ENCODE measurements around the gene CACNB3. TPM values are rescaled to one million over a fixed set of nuclear protein-coding genes. Genes with fewer than 3 reads are reported as not detected.

Gene CACNB3
- total RNA-seq, 5 donors from 2014 or later (not counting 1 experiment from before 2014, with no cell fraction given), result 4.3 to 12.4 (median 8.9) TPM

- Mint-ChIP-seq H3K36me3 (no peaks in the 10 kb centered on the region), H3K4me1 (no peaks in the 10 kb centered on the region), H3K4me3 (no peak overlapping the region), H3K27ac (no peak overlapping the region), H3K27me3 (no peaks in the 10 kb centered on the region), H3K9me3 (no peaks in the 10 kb centered on the region)
- no peaks in the 10 kb centered on the region for H3K36me3 ChIP-seq (ENCODE audit: control insufficient read depth in 2 of 2, extremely low read depth in 1 of 2, insufficient read depth in 1 of 2, low read length in 1 of 2)
- POLR2A ChIA-PET, result no interaction called here
- ATAC-seq (replicated peaks in 1 of 4) (no peak), DNase-seq (no peak)
- H3K4me1 ChIP-seq (ENCODE audit: control insufficient read depth in 1 of 2, extremely low read depth in 1 of 2, insufficient read depth in 2 of 2, low read length in 2 of 2), result no peaks in the 10 kb centered on the region
- WGBS (ENCODE audit: insufficient coverage), result 87% methylated on average over 3 of the region's 8 CpGs
- no peak overlapping the region for H3K27ac ChIP-seq (ENCODE audit: low read length)
- no peak overlapping the region for H3K4me3 ChIP-seq (ENCODE audit: control insufficient read depth in 1 of 2, extremely low read depth in 1 of 2, low read length in 1 of 2)
- peaks cover 0 to 12% of the 10 kb centered on the region in 2 experiments for H3K27me3 ChIP-seq (replicated peaks in 1 of 2; ENCODE audit: control insufficient read depth in 2 of 2, extremely low read depth in 1 of 2, insufficient read depth in 2 of 2, low read length in 1 of 2)
- CTCF ChIA-PET, result no interaction called here
- no peaks in the 10 kb centered on the region for H3K9me3 ChIP-seq
Measured at GRCh38 chr12:48775299-48775698, 43.0 kb upstream of the CACNB3 start.

GRCh38 chr12:48775991-48776649, 42.2 kb upstream of the CACNB3 start:
- ChIA-PET CTCF (no interaction called here), POLR2A (no interaction called here)
- H3K27ac Mint-ChIP-seq, result no peak overlapping the region

GRCh38 chr12:48776956-48777355, 41.3 kb upstream of the CACNB3 start:
- no peak for DNase-seq
- Mint-ChIP-seq H3K27me3 (peaks cover 0 to 5% of the 10 kb centered on the region in 2 donors), H3K9me3 (no peaks in the 10 kb centered on the region), H3K27ac (no peak overlapping the region), H3K4me1 (no peaks in the 10 kb centered on the region), H3K36me3 (no peaks in the 10 kb centered on the region), H3K4me3 (no peak overlapping the region)
- Histone ChIP-seq H3K9me3 (no peaks in the 10 kb centered on the region), H3K4me3 (ENCODE audit: control insufficient read depth in 1 of 2, extremely low read depth in 1 of 2, low read length in 1 of 2) (no peak overlapping the region), H3K36me3 (ENCODE audit: control insufficient read depth in 2 of 2, extremely low read depth in 1 of 2, insufficient read depth in 1 of 2, low read length in 1 of 2) (no peaks in the 10 kb centered on the region), H3K27ac (ENCODE audit: low read length) (no peak overlapping the region), H3K27me3 (replicated peaks in 1 of 2; ENCODE audit: control insufficient read depth in 2 of 2, extremely low read depth in 1 of 2, insufficient read depth in 2 of 2, low read length in 1 of 2) (peaks cover 0 to 11% of the 10 kb centered on the region in 2 experiments), H3K4me1 (ENCODE audit: control insufficient read depth in 1 of 2, extremely low read depth in 1 of 2, insufficient read depth in 2 of 2, low read length in 2 of 2) (no peaks in the 10 kb centered on the region)
- CTCF ChIA-PET, result no interaction called here
- ATAC-seq (replicated peaks in 1 of 4), result no peak
- 86% methylated on average over 2 of the region's 6 CpGs for WGBS (ENCODE audit: insufficient coverage)
- POLR2A ChIA-PET, result no interaction called here

More at GRCh38 chr12:48775991-48776649, 42.2 kb upstream of the CACNB3 start:
- Mint-ChIP-seq H3K4me3 (no peak overlapping the region), H3K9me3 (no peaks in the 10 kb centered on the region), H3K4me1 (no peaks in the 10 kb centered on the region), H3K27me3 (no peaks in the 10 kb centered on the region), H3K36me3 (no peaks in the 10 kb centered on the region)
- whole genome bisulfite sequencing (ENCODE audit: insufficient coverage), result 89% methylated on average over 15 of the region's 29 CpGs
- Histone ChIP-seq H3K9me3 (no peaks in the 10 kb centered on the region), H3K36me3 (ENCODE audit: control insufficient read depth in 2 of 2, extremely low read depth in 1 of 2, insufficient read depth in 1 of 2, low read length in 1 of 2) (no peaks in the 10 kb centered on the region), H3K27me3 (replicated peaks in 1 of 2; ENCODE audit: control insufficient read depth in 2 of 2, extremely low read depth in 1 of 2, insufficient read depth in 2 of 2, low read length in 1 of 2) (peaks cover 0 to 16% of the 10 kb centered on the region in 2 experiments), H3K4me3 (ENCODE audit: control insufficient read depth in 1 of 2, extremely low read depth in 1 of 2, low read length in 1 of 2) (no peak overlapping the region), H3K4me1 (ENCODE audit: control insufficient read depth in 1 of 2, extremely low read depth in 1 of 2, insufficient read depth in 2 of 2, low read length in 2 of 2) (no peaks in the 10 kb centered on the region), H3K27ac (ENCODE audit: low read length) (no peak overlapping the region)
- ATAC-seq (replicated peaks in 1 of 4) (no peak), DNase-seq (no peak)

- Histone ChIP-seq H3K9me3 (no peaks in the 10 kb centered on the region), H3K4me1 (ENCODE audit: control insufficient read depth in 1 of 2, extremely low read depth in 1 of 2, insufficient read depth in 2 of 2, low read length in 2 of 2) (no peaks in the 10 kb centered on the region), H3K4me3 (ENCODE audit: control insufficient read depth in 1 of 2, extremely low read depth in 1 of 2, low read length in 1 of 2) (no peak overlapping the region), H3K27ac (ENCODE audit: low read length) (no peak overlapping the region), H3K36me3 (ENCODE audit: control insufficient read depth in 2 of 2, extremely low read depth in 1 of 2, insufficient read depth in 1 of 2, low read length in 1 of 2) (no peaks in the 10 kb centered on the region), H3K27me3 (replicated peaks in 1 of 2; ENCODE audit: control insufficient read depth in 2 of 2, extremely low read depth in 1 of 2, insufficient read depth in 2 of 2, low read length in 1 of 2) (peaks cover 0 to 10% of the 10 kb centered on the region in 2 experiments)
- ATAC-seq (replicated peaks in 1 of 4), result no peak
- Mint-ChIP-seq H3K36me3 (no peaks in the 10 kb centered on the region), H3K27ac (no peak overlapping the region), H3K9me3 (no peaks in the 10 kb centered on the region), H3K4me1 (no peaks in the 10 kb centered on the region), H3K4me3 (no peak overlapping the region), H3K27me3 (peaks cover 0 to 9% of the 10 kb centered on the region in 2 donors)
- ChIA-PET POLR2A (interaction anchor here in 1 of 2 donors (0.7 kb wide), 1 partner anchor 1475 kb away, joined by 10 read pairs; no protein-coding TSS in a partner anchor), CTCF (no interaction called here)
- no peak for DNase-seq
- 87% methylated on average over 14 of the region's 16 CpGs for WGBS (ENCODE audit: insufficient coverage)
Measured at GRCh38 chr12:48777501-48778400, 40.5 kb upstream of the CACNB3 start.

- H3K27ac ChIP-seq (ENCODE audit: low read length), result no peak overlapping the region
- CTCF ChIA-PET, result interaction anchor here in 1 of 2 donors (0.7 kb wide), 1 partner anchor 24 kb away, joined by 3 read pairs; no protein-coding TSS in a partner anchor
- Mint-ChIP-seq H3K4me3 (no peak overlapping the region), H3K27me3 (peaks cover 1 to 13% of the 10 kb centered on the region in 2 donors), H3K9me3 (no peaks in the 10 kb centered on the region), H3K27ac (no peak overlapping the region), H3K36me3 (no peaks in the 10 kb centered on the region), H3K4me1 (no peaks in the 10 kb centered on the region)
- POLR2A ChIA-PET, result no interaction called here
- H3K4me3 ChIP-seq (ENCODE audit: control insufficient read depth in 1 of 2, extremely low read depth in 1 of 2, low read length in 1 of 2), result no peak overlapping the region
- ATAC-seq (replicated peaks in 1 of 4) (no peak), DNase-seq (no peak)
- H3K36me3 ChIP-seq (ENCODE audit: control insufficient read depth in 2 of 2, extremely low read depth in 1 of 2, insufficient read depth in 1 of 2, low read length in 1 of 2), result no peaks in the 10 kb centered on the region
- H3K9me3 ChIP-seq, result no peaks in the 10 kb centered on the region
- H3K4me1 ChIP-seq (ENCODE audit: control insufficient read depth in 1 of 2, extremely low read depth in 1 of 2, insufficient read depth in 2 of 2, low read length in 2 of 2), result no peaks in the 10 kb centered on the region
- WGBS (ENCODE audit: insufficient coverage), result no CpG with 5 or more reads among the region's 3 CpGs
- peaks cover 0 to 6% of the 10 kb centered on the region in 2 experiments for H3K27me3 ChIP-seq (replicated peaks in 1 of 2; ENCODE audit: control insufficient read depth in 2 of 2, extremely low read depth in 1 of 2, insufficient read depth in 2 of 2, low read length in 1 of 2)
Measured at GRCh38 chr12:48779869-48780268, 38.4 kb upstream of the CACNB3 start.

GRCh38 chr12:48780381-48781025, 37.8 kb upstream of the CACNB3 start:
- Histone ChIP-seq H3K4me3 (ENCODE audit: control insufficient read depth in 1 of 2, extremely low read depth in 1 of 2, low read length in 1 of 2) (no peak overlapping the region), H3K27me3 (replicated peaks in 1 of 2; ENCODE audit: control insufficient read depth in 2 of 2, extremely low read depth in 1 of 2, insufficient read depth in 2 of 2, low read length in 1 of 2) (peaks cover 0 to 6% of the 10 kb centered on the region in 2 experiments), H3K27ac (ENCODE audit: low read length) (no peak overlapping the region), H3K9me3 (no peaks in the 10 kb centered on the region), H3K36me3 (ENCODE audit: control insufficient read depth in 2 of 2, extremely low read depth in 1 of 2, insufficient read depth in 1 of 2, low read length in 1 of 2) (no peaks in the 10 kb centered on the region), H3K4me1 (ENCODE audit: control insufficient read depth in 1 of 2, extremely low read depth in 1 of 2, insufficient read depth in 2 of 2, low read length in 2 of 2) (no peaks in the 10 kb centered on the region)
- Mint-ChIP-seq H3K4me3 (no peak overlapping the region), H3K36me3 (no peaks in the 10 kb centered on the region), H3K9me3 (no peaks in the 10 kb centered on the region), H3K4me1 (no peaks in the 10 kb centered on the region), H3K27me3 (peaks cover 6 to 13% of the 10 kb centered on the region in 2 donors), H3K27ac (no peak overlapping the region)
- ATAC-seq (replicated peaks in 1 of 4) (no peak), DNase-seq (no peak)
- ChIA-PET POLR2A (no interaction called here), CTCF (interaction anchor here in 1 of 2 donors (0.7 kb wide), 1 partner anchor 25 kb away, joined by 3 read pairs; no protein-coding TSS in a partner anchor)
- WGBS (ENCODE audit: insufficient coverage), result 77% methylated on average over 8 of the region's 11 CpGs

Data from T-cell (primary cell).